NOMO-1 treated with dmso at 0.1 percent for 144 hours (cell line): Measurements from ENCODE around the gene CARD8.
"Not testable (repeated sequence)": the region's sequence is repeated elsewhere in the genome, so short reads cannot be mapped to it uniquely, and the experiment has no call there.

Experiments
- DNase-seq: peaks from one replicate; lab custom pipeline; 2025; ENCODE audit not compliant: unreplicated experiment; lab: John Stamatoyannopoulos, UW

CARD8 gene, protein sequence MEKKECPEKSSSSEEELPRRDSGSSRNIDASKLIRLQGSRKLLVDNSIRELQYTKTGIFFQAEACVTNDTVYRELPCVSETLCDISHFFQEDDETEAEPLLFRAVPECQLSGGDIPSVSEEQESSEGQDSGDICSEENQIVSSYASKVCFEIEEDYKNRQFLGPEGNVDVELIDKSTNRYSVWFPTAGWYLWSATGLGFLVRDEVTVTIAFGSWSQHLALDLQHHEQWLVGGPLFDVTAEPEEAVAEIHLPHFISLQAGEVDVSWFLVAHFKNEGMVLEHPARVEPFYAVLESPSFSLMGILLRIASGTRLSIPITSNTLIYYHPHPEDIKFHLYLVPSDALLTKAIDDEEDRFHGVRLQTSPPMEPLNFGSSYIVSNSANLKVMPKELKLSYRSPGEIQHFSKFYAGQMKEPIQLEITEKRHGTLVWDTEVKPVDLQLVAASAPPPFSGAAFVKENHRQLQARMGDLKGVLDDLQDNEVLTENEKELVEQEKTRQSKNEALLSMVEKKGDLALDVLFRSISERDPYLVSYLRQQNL

DNA sequence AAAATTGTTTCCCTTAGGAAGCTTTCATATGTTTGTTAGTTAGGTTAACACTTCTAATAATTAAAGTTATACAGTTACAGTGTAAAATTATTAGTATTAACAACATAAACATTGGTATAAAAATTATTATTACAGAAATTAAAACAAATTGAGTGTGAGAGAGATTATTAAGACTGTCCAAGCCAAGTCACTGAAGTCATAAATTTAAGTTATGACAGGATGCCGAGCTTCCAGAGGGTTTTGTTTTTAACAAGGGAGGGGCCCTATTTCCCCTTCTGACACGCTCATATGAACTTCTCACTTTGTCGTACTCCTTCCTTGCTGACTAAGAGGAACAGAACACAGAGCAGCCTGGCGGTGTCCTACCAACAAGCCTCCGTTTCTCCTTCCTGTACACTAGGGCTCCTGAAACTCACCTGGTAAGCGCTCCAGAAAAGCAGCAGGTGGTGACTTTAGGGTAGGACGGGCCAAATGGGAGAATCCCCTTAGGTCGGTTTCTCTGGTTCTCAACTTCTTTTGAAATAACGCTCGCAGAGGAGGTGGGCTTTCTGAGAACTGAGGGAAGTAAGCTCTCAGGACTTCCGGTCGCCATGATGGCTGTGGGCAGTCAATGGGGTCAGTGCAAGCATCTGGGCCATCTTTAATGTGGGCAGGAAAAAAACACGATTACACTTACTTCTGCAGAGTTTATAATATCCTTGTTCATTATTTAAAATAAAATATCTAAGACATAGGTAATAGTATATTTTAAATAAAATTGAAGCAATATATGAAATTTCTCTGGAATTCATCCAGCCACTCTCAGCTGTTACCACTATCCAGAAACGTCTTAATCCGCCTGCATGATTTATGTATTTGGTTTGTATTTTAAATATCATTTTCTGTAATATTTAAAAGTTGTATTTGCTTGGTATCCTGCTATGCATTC, at the start of gene CARD8:
Gene CARD8, minus strand, starts transcription at position 537 of the 928 bp plus-strand sequence. CDS start 14,892 bp downstream, outside the sequence.
- DNase-seq: peak; percentile 91

DNA sequence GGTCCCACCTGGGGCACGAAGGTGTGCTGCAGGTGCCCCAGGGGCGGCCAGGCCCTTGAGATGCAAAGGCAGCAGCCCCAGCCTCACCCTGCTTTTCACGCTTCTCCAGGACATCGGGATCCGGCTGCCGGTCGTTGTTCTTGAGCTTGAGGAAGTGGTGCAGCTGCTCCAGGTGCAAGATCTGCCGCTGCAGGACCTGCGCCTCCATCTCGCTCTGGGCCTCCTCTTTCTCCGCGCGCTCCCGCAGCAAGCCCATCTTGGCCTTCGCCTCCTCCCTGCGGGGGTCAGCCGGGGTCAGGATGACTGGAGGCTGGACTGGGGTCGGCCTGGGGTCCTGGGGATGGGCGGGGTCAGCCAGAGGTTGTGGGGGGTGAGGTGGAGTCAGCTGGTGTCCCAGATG, 48.2 kb upstream of the CARD8 start:
- no peak for DNase-seq

DNA sequence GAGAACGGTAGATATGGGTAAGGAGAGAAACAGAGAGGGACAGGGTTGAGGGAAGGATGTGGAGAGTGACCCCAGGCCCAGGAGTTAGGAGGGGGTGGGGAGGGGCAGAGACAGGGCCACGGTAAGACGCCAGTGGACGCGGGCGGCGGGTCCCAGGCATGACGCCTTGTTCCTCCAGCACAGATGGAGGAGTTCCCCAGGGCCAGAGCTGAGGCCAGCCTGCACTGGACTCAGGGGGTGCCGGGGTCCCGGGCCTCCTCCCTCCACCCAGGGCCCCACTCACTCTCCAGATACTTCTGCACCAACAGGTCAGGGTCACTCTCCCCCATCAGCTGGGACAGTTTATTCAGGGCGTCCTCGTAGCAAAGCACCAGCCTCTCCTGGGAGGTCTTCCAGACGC, 47.7 kb upstream of the CARD8 start:
- DNase-seq: no peak

DNA sequence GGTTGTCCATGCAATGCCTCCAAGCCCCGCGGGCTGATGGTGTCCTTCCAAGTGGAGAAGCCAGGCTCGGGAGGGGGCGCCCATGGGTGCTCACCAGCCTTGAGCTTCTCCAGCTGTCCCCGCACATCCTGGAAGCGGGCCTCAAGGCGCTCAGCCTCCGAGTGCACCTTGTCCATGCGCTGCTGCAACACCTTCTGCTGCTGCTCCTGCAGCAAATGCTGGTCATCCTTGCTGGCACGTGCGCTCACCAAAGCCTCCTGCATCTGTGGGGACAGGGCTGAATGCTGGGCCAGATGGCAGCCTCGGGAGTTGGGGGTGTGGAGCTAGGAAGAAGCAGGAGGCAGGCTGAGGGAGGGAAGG, 46.9 kb upstream of the CARD8 start:
- DNase-seq: no peak

DNA sequence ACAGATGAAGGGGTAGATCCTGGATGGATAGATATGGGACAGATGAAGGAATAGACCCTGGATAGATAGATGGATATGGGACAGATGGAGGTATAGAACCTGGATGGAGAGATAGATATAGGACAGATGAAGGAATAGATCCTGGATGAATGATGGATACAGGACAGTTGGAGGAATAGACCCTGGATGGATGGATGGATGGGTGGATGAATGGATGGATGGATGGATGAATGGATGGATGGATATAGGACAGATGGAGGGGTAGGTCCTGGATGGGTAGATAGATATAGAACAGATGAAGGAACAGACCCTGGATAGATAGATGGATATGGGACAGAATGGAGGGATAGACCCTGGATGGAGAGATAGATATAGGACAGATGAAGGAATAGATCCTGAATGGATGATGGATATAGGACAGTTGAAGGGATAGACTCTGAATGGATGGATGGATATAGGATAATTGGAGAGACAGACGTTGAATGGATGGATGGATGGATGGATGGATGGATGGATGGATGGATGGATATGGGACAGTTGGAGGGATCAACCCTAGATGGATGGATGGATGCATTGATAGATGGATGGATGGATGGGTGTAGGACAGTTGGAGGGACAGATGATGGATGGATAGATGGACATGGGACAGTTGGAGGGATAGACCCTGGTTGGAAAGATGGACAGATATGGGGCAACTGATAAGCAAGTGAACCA, 46.3 kb upstream of the CARD8 start:
- no peak for DNase-seq

DNA sequence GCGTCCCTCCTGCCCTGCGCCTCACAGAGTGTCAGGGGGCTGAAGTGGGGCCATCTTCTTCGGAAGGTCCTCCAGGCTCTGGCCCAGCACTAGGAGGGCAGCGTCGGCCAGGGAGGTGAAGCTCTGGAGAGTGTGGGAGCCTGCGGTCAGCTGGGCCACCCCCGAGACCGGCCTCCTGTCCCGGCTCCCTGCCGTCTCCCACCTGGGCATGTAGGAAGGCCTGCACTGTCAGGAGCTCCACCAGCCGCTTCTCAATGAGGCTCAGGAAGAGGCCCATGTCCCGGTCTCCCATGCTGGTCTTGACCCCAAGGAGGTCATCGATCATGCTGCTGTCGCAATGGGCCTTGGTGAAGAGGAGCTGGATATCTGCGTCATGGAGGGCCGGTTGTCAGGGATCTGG, 42.3 kb upstream of the CARD8 start:
- no peak for DNase-seq

DNA sequence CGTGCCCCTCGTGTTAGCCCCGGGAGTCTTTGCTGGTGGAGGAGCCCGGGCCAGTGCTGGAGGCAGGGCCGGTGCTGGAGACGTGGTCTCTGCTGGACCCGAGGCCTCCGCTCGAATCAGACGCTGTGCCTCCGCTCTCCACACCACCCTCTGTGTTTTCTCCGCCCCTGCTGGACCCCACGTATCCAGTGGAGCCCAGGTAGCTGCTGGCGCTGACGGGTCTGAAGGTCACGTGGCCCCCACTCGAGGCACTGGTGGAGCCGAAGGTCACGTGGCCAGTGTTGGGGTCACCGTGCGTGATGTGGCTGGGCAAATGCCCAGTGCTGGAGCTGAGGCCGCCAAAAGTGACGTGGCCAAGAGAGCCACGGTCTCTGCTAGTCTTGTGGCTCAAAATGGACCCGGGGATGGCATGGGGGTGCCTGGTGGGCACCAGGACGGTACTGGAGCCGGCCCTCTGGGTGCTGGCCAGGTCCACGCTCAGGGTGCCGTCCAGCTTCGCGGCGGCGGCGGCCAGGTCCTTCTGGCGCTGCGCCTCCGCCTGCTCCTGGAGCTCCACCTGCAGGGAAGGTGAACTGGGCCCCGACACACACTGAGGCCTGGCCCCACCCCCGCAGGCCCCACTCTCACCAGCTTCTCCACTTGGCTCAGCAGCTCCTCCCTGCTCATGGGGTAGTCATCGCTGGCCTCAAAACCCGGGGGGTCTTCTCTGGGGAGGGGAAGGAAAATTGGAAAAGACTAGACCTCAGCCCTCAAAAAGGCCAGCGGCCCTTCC, 41.4 kb upstream of the CARD8 start:
- no peak for DNase-seq

DNA sequence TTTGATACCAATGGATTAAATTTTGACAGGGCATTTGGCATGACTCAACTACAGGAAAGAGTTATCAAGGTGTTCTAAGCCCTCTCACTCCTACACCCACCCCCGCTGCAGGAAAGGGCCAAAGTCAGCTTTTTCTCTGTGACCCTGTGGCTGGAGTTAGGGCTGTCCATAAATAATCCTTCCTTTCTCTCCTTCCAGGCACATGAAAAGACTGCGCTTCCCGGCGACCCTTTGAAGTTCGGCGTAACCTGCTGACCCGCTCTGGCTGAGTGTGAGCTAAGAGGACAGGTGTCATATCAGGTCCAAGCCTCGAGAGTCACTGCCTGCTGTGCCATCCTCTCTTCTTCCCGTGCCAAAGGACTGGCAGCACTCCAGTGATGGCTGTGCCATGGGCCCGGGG, 39.7 kb upstream of the CARD8 start:
- DNase-seq: no peak

DNA sequence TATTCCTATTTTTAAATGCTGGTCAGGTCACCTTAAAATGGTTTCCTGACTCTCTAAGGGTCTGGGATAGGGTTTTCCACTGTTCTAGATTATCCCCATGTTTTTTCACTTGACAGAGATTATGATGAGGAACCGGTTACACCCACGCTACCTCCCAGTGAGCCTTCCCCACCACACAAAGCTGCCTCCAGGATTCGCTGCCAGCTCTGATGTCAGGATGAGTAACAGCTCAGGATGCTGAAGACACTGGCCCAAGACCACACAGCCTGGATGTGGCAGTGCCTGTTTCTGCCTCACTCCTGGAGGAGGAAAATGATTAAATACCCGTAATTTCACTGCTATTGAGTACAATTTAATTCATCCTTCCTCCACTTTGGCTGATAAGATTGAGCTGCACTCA, 37.1 kb upstream of the CARD8 start:
- no peak for DNase-seq

DNA sequence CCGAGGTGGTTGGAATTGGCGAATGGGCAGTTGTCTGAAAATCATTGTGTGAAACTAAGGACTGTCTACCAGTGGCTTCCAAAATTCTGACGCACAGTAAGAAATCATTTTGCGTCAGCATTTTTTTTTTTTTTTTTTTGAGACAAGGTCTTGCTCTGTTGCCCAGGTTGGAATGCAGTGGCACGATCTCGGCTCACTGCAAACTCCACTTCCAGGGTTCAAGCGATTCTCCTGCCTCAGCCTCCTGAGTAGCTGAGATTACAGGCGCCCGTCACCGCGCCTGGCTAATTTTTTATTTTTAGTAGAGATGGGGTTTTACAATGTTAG, 35.7 kb upstream of the CARD8 start:
- DNase-seq: not testable (repeated sequence)

DNA sequence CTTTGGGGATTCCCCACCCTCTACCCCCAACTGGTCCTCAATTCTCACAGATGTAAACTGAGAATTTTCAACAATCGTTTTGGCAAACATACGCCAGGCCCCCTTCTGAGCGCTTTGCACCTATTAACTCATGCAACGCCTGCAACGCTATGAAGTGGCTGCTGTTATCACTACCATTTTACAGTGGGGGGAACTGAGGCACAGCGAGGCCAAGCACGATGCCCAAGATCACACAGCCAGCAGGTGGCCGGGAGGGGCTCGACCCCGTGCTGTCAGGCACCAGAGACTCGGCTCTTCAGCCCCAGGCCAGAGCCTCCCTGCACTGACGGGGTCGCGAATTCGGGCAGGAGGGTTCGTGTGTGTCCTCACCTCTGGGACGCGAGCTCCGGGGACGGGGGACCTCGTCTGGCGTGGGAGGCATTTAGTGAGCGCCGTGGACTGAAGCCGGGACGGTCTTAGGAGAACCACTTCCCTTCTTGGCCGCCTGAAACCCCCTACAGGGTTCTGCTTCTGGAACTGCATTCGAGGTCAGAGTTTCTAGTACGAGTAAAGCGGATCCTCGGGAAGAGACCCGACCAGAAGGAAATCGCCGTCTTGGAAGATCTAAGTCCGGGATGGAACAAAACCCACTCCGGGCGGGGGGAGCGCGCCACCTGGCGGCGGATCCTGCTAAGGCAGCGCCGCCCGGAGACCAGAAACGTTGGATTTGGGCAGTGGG, 35.2 kb upstream of the CARD8 start:
- DNase-seq: no peak

DNA sequence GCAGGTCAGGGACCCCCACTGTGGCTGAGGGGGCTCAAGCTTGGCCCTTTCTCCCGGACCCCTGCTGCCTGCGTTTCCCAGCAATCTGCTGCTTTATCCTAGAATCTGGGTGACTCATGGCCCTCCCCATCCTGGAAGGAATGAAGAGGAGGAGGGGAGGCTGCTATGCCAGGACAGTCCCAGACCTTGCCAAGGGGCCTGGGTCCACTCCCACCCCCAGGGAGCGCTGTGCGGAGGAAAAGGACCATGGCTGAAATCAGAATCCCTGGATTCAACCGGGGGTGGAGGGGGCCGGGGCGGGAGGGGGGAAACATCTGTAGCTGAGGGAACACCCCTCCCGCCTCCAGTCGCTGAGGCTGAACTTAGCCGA, 34.7 kb upstream of the CARD8 start:
- DNase-seq: no peak

DNA sequence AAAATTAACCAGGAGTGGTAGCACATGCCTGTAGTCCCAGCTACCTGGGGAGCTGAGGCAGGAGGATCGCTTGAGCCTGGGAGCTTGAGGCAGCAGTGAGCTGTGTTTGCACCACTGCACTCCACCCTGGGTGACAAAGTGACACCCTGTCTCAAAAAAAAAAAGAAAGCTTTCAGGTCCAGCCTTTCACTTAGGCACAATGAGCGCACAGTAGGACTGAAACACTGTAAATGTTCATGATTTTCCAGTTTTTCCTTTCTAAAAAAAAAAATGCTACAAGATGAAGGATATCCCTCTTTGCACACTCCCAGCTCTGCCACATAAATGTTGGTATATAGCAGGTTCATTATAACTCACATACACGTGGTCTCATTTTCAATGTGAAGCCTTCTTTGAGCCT, 32.0 kb upstream of the CARD8 start:
- no peak for DNase-seq

DNA sequence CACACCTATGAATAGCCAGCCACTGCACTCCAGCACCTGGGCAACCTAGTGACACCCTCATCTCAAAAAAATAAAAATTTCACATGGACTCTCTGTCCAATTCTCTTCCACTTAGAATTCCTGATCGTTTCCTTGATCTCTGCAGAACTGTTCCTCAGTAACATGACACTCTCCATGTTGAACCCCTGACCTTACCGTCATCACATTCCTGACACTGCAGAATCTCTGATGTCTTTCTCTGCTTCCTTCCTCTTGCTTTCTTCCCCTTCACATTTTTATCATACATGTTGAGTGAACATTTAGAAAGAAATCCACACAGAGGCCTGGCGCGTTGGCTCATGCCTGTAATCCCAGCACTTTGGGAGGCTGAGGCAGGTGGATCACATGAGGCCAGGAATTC, 29.2 kb upstream of the CARD8 start:
- DNase-seq: no peak

DNA sequence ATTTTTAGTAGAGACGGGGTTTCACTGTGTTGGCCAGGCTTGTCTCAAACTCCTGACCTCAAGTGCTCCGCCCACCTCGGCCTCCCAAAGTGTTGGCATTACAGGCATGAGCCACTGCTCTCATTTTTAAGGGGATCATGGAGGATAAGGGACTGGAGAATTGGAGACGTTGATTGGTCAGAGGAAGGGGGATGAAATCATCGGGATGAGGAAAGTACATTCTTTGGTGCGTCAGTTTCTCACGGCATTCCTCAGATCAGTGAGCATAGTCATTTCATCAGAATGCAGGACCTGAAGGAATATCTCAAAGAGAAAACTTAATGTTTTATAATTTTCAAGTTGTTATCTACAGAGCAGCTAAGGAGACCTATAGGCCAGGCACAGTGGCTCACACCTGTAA, 28.2 kb upstream of the CARD8 start:
- no peak for DNase-seq

DNA sequence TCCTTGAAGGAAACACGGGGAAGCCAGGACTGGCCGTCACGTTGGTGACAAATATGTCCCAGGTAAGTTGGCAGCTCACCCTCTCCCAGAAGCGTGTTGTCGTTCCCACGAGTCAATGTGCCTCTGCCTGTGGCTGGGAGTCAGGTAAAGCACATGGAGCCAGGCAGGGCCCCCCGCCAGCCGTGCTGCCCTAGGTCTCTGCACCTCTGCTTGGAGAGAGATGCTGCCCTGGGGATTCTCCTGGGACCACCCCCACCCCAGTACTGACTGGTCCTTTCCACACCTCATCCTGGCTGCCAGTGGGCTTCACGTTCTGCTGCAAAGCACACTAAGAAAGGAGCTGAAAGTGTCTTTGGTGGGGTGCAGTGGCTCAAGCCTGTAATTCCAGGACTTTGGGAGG, 24.0 kb upstream of the CARD8 start:
- DNase-seq: no peak

DNA sequence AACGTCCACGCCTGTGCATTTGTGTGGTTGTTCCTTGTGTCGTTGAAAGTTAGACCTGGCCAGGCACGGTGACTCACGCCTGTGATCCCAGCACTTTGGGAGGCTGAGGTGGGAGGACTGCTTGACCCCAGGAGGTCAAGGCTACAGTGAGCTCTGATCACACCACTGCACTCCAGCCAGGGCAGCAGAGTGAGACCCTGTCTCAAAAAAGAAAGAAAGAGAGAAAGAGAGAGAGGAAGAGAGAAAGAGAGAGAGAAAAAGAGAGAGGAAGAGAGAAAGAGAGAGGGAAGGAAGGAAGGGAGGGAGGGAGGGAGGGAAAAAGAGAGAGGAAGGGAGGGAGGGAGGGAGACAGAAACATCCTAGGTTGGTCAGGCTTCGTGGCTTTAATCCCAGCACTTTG, 19.2 kb upstream of the CARD8 start:
- no peak for DNase-seq

DNA sequence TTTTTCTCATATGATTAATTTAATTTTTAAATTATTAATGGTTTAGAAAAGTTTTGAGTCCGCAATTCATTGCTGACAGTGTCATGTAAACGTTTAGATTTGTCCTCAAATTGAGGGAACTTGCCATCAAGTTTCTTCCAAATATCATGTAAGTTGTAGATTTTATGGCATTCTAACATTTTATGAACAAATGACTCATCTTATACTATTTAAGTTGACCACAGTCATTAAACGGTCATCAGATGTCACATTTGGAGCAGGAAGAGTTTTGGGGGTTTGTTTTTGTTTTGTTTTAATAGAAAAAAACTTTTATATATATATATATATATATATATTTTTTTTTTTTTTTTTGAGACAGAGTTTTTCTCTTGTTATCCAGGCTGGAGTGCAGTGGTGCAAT, 18.5 kb upstream of the CARD8 start:
- DNase-seq: no peak

DNA sequence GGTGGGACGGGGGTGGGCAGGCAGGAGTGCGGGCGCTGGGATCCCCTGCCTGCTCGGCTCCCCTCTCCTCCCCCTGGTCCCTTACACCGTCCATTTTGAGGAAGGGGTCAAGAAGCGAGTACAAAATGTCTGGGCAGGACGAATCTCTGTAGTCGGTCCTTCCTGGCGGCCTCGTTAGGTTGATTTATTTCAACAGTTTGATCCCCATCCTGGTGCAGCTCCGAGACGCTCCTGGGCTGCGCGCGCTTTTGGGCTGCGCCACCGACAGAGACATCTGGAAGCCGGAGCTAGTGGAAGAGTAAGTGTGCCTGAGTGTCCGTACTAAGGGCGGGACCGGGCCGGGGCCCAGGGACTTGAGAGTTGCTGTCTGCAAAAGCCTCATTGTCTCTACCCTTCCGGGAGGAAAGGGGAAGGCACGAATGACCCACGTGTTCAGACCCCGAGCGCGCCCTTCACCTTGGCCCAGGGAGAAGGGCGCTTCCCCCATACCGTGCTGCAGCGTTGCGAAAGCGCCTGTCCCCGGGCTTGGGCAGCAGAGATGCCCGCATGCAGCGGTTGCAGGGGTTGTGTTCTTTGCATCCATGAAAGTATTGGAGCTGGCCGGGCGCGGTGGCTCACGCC, 15.9 kb upstream of the CARD8 start:
- DNase-seq: peak; percentile 77

DNA sequence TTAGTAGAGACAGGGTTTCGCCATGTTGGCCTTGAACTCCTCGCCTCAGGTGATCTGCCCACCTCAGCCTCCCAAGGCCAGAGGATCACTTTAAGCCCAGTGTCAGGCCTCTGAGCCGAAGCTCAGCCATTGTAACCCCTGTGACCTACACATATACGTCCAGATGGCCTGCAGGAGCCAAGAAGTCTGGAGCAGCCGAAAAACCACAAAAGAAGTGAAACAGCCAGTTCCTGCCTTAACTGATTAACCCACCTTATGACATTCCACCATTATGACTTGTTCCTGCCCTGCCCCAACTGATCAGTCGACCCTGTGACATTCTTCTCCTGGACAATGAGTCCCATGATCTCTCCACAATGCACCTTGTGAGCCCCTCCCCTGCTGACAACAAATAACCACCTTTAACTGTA, 13.9 kb upstream of the CARD8 start:
- not testable (repeated sequence) for DNase-seq
